ENCODE results near the gene DUSP3. TPM values are rescaled to one million over a fixed set of nuclear protein-coding genes. Genes with fewer than 3 reads are reported as not detected.

DUSP3 gene
- total and polyA plus RNA-seq, 2 of the 13 experiments (the other 11 are each of a cell fraction or from before 2014, with no cell fraction given): 60.0 to 71.5 TPM

GRCh38 chr17:43753493-43754129 lies 25.2 kb downstream of the DUSP3 start (continued):
- TF ChIP-seq ZNF737 (CRISPR knock-in tag; IDR thresholded peaks at IDR 0.05; ENCODE audit: borderline replicate concordance): no peak
- no peak for TF ChIP-seq KDM5A (IDR thresholded peaks at IDR 0.05; ENCODE audit: borderline replicate concordance, low read length)
- no peak for TF ChIP-seq KLF12 (CRISPR knock-in tag; IDR thresholded peaks at IDR 0.05; ENCODE audit: borderline replicate concordance)
- no peak for TF ChIP-seq ZC3H4 (CRISPR knock-in tag; IDR thresholded peaks at IDR 0.05; ENCODE audit: borderline replicate concordance)

GRCh38 chr17:43750153-43750552 lies 28.6 kb downstream of the DUSP3 start:
- no TSS peak for BruUV-seq (replicated peaks)
- Histone ChIP-seq H3K79me2 (ENCODE audit: insufficient read depth, low read length) (no peaks in the 10 kb centered on the region), H2AFZ (ENCODE audit: low read length) (no peak overlapping the region), H3K9ac (ENCODE audit: insufficient read depth, low read depth, low read length) (no peak overlapping the region), H3K4me3 (replicated peaks in 1 of 3; ENCODE audit: insufficient read depth in 1 of 3, low read depth in 2 of 3, low read length in 3 of 3) (no peak overlapping the region), H3K4me2 (ENCODE audit: low read depth, low read length) (no peak overlapping the region), H3K27me3 (ENCODE audit: control insufficient read depth in 1 of 2, insufficient read depth in 2 of 2, low read length in 2 of 2) (peaks cover 10 to 67% of the 10 kb centered on the region in 2 experiments), H3K4me1 (ENCODE audit: insufficient read depth, low read length) (peaks cover 12% of the 10 kb centered on the region), H4K20me1 (ENCODE audit: insufficient read depth, low read length) (no peaks in the 10 kb centered on the region), H3K27ac (ENCODE audit: extremely low read length, insufficient read depth, low read length) (no peak overlapping the region), H3K36me3 (replicated peaks in 1 of 2; ENCODE audit: control insufficient read depth in 1 of 2, insufficient read depth in 2 of 2, low read length in 2 of 2) (no peaks in the 10 kb centered on the region), H3K9me3 (ENCODE audit: low read length) (no peaks in the 10 kb centered on the region)
- ATAC-seq (no peak), FAIRE-seq (no peak), DNase-seq (ENCODE audit: low spot score) (no peak)
- in situ Hi-C loops (cut with HindIII; ENCODE audit: extremely low pct_ligation_motif_present, low pct_unique_long_range_greater_than_20kb) (no loop called here), intact Hi-C loops (cut with micrococcal nuclease; ENCODE audit: unreplicated experiment) (no loop called here)
- ChIA-PET POLR2A (no interaction called here), CTCF (ENCODE audit: low intra/inter-chr PET ratio, low total read pairs) (no interaction called here)
- 21% methylated on average over 5 of the region's 5 CpGs for WGBS (ENCODE audit: low lambda C conversion rate)
- no peak for TF ChIP-seq ZNF644 (CRISPR knock-in tag; IDR thresholded peaks at IDR 0.05; ENCODE audit: low read depth)
- TF ChIP-seq ZFX (CRISPR knock-in tag; IDR thresholded peaks at IDR 0.05; ENCODE audit: low read depth): no peak

GRCh38 chr17:43745541-43745940 lies 33.2 kb downstream of the DUSP3 start:
- H4K20me1 ChIP-seq (ENCODE audit: insufficient read depth, low read length): no peaks in the 10 kb centered on the region
- ATAC-seq (no peak), FAIRE-seq (no peak), DNase-seq (ENCODE audit: low spot score) (no peak)
- TF ChIP-seq ZNF788 (CRISPR knock-in tag; IDR thresholded peaks at IDR 0.05; ENCODE audit: borderline replicate concordance): no peak
- TF ChIP-seq RORA (CRISPR knock-in tag; IDR thresholded peaks at IDR 0.05): no peak
- TF ChIP-seq ZFP90 (CRISPR knock-in tag; IDR thresholded peaks at IDR 0.05; ENCODE audit: borderline replicate concordance): no peak
- no peak for TF ChIP-seq NR2F1 (CRISPR knock-in tag; IDR thresholded peaks at IDR 0.05)
- no peak for TF ChIP-seq YY1 (IDR thresholded peaks at IDR 0.05; ENCODE audit: insufficient read depth, insufficient replicate concordance, low read depth, low read length)
- no peak for TF ChIP-seq GTF3A (CRISPR knock-in tag; conservative IDR thresholded peaks at IDR 0.05)
- TF ChIP-seq MIER3 (CRISPR knock-in tag; IDR thresholded peaks at IDR 0.05; ENCODE audit: borderline replicate concordance): no peak
- no peak for TF ChIP-seq THAP9 (CRISPR knock-in tag; IDR thresholded peaks at IDR 0.05; ENCODE audit: borderline replicate concordance)
- no peak for TF ChIP-seq RBFOX2 (IDR thresholded peaks at IDR 0.05; ENCODE audit: low read depth, low read length)
- ChIA-PET POLR2A (interaction anchor here (0.5 kb wide), 1 partner anchor 24 kb away, joined by 5 read pairs; no protein-coding TSS in a partner anchor), CTCF (ENCODE audit: low intra/inter-chr PET ratio, low total read pairs) (no interaction called here)
- peaks cover 10 to 70% of the 10 kb centered on the region in 2 experiments; a peak in 4 of 5 replicates for H3K27me3 ChIP-seq (ENCODE audit: control insufficient read depth in 1 of 2, insufficient read depth in 2 of 2, low read length in 2 of 2)
- H3K4me2 ChIP-seq (ENCODE audit: low read depth, low read length): no peak overlapping the region
- no TSS peak for BruUV-seq (replicated peaks)
- H3K9ac ChIP-seq (ENCODE audit: insufficient read depth, low read depth, low read length): no peak overlapping the region
- 44% methylated on average over 6 of the region's 6 CpGs for WGBS (ENCODE audit: low lambda C conversion rate)
- no peak overlapping the region for H3K27ac ChIP-seq (ENCODE audit: extremely low read length, insufficient read depth, low read length)
- no peak overlapping the region for H3K4me3 ChIP-seq (replicated peaks in 1 of 3; ENCODE audit: insufficient read depth in 1 of 3, low read depth in 2 of 3, low read length in 3 of 3)
- in situ Hi-C loops (cut with HindIII; ENCODE audit: extremely low pct_ligation_motif_present, low pct_unique_long_range_greater_than_20kb): no loop called here
- no peaks in the 10 kb centered on the region for H3K4me1 ChIP-seq (ENCODE audit: insufficient read depth, low read length)
- no peaks in the 10 kb centered on the region for H3K36me3 ChIP-seq (replicated peaks in 1 of 2; ENCODE audit: control insufficient read depth in 1 of 2, insufficient read depth in 2 of 2, low read length in 2 of 2)
- no peak overlapping the region for H2AFZ ChIP-seq (ENCODE audit: low read length)
- intact Hi-C loops (cut with micrococcal nuclease; ENCODE audit: unreplicated experiment): no loop called here
- no peaks in the 10 kb centered on the region for H3K79me2 ChIP-seq (ENCODE audit: insufficient read depth, low read length)
- no peaks in the 10 kb centered on the region for H3K9me3 ChIP-seq (ENCODE audit: low read length)
